Fibroblast of lung (primary cell): ENCODE data around the gene C2CD4A.

Experiments used
- EZH2 ChIP-seq: IDR thresholded peaks from 2 replicates; pipeline ENCODE4 v1.5.1; 2012; ENCODE audit warnings: low read length, control low read depth, mild to moderate bottlenecking; ENCODE audit errors: missing control alignments
- TF ChIP-seq, protein P1 (sequence below), 2 donors: IDR thresholded peaks in 1 of 2; conservative IDR thresholded peaks in 1 of 2; 1 replicate in 1 of 2; 2 replicates in 1 of 2; pipeline ENCODE4 v1.5.1; 2011 to 2012; ENCODE audit warnings: low read length in 2 of 2, control low read depth in 1 of 2, inconsistent platforms in 1 of 2, low read depth in 1 of 2, mild to moderate bottlenecking in 1 of 2

DNA sequence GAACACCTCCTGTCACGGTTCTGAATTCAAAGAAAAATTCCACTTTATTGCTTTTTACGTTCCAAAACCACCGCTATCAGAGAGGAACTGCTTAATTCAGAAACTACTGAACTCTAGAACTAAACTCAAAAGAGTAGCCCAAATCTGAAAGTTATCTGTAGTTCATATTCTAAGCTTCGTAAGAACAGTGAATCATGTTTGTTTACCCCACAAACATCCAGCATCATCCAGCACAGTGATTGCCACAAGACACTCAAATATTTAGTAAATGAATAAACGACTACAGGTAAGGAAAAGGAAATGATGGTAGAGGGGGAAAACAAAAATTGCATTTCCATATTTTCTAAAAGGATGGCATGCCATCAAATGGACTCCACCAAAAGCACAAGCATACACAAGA, 38.9 kb upstream of the C2CD4A start:
- TF ChIP-seq EZH2: no peak
- TF ChIP-seq, protein P1, sequence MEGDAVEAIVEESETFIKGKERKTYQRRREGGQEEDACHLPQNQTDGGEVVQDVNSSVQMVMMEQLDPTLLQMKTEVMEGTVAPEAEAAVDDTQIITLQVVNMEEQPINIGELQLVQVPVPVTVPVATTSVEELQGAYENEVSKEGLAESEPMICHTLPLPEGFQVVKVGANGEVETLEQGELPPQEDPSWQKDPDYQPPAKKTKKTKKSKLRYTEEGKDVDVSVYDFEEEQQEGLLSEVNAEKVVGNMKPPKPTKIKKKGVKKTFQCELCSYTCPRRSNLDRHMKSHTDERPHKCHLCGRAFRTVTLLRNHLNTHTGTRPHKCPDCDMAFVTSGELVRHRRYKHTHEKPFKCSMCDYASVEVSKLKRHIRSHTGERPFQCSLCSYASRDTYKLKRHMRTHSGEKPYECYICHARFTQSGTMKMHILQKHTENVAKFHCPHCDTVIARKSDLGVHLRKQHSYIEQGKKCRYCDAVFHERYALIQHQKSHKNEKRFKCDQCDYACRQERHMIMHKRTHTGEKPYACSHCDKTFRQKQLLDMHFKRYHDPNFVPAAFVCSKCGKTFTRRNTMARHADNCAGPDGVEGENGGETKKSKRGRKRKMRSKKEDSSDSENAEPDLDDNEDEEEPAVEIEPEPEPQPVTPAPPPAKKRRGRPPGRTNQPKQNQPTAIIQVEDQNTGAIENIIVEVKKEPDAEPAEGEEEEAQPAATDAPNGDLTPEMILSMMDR (conservative IDR thresholded peaks at IDR 0.05 in 1 of 2, IDR thresholded peaks at IDR 0.05 in 1 of 2; ENCODE audit: low read depth in 1 of 2, low read length in 2 of 2): no peak
